Anterior cingulate cortex (tissue), 58 donors: ENCODE results near the gene FOXK1.
A peak's percentile ranks its signal among the peaks of the same experiment; 100 is the strongest.
"Not testable (repeated sequence)": the region's sequence is repeated elsewhere in the genome, so short reads cannot be mapped to it uniquely, and the experiment has no call there.

Experiments
- DNase-seq, 58 donors: peaks; one replicate each; lab custom pipeline; 2025; lab: John Stamatoyannopoulos, UW

The FOXK1 gene

DNA sequence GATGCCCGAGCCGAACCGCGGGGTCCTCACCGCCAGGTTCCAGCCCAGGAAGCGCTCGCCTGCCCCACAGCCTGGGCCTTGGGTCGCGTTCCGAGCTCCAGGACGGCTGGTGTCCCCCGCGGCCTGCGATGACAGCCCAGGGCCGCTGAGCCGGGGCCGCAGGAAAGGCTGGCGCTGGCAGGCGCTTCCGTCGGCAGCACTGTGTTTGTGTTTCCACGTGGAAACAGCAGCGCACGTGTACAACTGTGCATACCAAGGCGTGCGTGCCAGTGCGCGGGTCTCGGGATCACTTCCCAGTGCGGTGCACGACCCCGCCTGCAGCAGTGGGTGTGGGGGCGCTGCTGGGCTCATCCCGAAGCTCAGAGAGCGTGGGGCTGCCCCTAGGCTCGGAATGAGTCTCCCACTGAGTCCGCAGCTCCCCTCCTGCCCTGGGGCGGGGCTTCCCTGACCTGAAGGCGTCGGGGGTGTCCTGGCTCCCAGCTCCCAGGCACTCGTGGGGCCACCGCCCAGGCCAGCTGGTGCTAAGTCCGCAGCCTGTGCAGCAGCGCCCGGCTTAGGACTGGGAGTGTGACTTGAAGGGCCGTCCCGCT, 110.5 kb downstream of the FOXK1 start:
- peak in 7 of 58 donors; percentile 18 to 54 (median 29) for DNase-seq

DNA sequence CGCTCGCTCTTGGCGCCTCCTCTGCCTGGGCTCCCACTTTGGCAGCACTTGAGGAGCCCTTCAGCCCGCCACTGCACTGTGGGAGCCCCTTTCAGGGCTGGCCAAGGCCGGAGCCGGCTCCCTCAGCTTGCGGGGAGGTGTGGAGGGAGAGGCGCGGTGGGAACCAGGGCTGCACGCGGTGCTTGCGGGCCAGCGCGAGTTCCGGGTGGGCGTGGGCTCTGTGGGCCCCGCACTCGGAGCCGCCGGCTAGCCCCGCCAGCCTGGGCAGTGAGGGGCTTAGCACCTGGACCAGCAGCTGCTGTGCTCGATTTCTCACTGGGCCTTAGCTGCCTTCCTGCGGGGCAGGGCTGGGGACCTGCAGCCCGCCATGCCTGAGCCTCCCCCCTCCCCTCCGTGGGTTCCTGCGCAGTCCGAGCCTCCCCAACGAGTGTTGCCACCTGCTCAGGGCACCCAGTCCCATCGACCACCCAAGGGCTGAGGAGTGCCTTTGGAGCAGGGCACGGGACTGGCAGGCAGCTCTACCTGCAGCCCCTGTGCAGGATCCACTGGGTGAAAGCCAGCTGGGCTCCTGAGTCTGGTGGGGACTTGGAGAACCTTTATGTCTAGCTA, 111.4 kb downstream of the FOXK1 start:
- DNase-seq: peak in 2 of 58 donors; percentile 27 to 46

DNA sequence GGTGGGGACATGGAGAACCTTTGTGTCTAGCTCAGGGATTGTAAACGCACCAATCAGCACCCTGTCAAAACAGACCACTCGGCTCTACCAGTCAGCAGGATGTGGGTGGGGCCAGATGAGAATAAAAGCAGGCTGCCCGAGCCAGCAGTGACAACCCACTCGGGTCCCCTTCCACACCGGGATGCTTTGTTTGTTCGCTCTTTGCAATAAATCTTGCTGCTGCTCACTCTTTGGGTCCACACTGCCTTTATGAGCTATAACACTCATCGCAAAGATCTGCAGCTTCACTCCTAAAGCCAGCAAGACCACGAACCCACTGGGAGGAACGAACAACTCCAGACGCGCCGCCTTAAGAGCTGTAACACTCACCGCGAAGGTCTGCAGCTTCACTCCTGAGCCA, 112.1 kb downstream of the FOXK1 start:
- DNase-seq: not testable (repeated sequence)

DNA sequence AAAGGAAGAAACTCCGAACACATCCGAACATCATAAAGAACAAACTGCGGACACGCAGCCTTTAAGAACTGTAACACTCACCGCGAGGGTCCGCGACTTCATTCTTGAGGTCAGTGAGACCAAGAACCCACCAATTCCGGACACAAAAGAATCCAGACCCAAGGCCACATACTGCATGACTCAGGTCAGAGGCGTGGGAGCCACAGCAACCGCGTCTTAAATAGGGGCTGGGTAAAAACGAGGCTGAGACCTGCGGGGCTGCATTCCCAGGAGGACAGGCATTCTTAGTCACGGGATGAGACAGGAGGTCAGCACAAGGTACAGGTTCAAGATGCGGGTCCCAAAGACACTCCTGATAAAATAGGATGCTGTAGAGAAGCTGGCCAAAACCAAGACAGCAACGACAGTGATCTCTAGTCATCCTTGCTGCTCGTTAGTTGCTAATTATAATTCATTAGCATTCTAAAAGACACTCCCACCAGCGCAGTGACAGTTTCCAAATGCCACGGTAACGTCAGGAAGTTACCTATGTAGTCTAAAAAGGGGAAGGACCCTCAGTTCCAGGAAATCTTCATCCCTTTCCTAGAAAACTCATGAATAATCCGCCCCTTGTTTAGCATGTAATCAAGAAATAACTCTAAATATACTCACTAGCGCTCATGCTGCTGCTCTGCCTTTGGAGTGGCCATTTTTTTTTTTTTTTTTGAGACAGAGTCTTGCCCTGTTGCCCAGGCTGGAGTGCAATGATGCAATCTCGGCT, 112.7 kb downstream of the FOXK1 start:
- no peak for DNase-seq

DNA sequence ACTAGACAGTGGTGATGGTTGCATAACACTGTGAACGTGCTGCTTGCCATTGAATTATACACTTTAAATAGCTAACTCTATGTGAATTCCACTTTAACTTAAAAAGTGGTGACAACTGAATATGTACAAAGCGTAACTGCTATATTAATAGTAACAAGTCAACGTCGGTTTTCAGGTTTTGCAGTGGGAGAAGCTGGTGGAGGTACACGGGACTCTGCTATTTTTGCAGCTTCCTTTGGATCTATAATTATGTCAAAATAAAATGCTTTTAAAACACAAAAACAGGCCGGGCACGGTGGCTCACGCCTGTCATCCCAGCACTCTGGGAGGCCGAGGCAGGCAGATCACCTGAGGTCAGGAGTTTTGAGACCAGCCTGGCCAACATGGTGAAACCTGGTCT, 114.4 kb downstream of the FOXK1 start:
- DNase-seq: no peak

DNA sequence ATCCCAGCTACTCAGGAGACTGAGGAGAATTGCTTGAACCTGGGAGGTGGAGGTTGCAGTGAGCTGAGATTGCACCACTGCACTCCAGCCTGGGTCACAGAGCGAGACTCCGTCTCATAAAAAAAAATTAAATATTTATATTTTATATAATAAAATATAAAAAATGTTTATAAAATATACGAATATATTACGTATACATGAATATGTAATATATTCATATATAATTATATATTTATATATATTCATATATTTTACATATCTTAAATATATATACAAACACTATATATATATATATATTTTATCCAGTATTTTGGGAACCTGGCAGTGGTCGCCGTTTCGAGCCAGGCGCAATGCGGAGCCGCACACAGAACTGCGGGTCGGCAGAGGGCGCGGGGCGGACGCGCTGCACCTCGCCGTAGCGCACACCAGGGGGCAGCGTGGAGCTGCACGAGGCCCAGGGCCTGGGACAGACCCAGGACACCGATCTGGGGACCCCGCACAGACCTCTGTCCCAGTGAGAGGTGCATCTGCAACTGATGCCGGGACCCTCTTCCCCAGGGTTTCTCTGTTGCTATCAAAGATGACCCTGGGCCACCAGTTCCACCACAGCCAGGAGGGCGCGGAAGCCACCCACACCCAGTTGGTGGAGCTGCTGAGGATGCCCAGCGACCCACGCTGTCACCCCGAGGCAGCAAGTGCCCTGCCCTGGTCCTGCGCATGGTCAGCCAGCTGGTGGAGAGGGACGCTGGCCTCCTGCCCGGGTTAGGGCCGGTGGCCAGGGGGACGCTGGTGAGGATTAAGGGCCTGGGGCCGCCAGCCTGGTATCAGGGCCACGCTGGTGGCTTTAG, 116.0 kb downstream of the FOXK1 start:
- peak in 27 of 58 donors; percentile 3 to 56 (median 25) for DNase-seq

DNA sequence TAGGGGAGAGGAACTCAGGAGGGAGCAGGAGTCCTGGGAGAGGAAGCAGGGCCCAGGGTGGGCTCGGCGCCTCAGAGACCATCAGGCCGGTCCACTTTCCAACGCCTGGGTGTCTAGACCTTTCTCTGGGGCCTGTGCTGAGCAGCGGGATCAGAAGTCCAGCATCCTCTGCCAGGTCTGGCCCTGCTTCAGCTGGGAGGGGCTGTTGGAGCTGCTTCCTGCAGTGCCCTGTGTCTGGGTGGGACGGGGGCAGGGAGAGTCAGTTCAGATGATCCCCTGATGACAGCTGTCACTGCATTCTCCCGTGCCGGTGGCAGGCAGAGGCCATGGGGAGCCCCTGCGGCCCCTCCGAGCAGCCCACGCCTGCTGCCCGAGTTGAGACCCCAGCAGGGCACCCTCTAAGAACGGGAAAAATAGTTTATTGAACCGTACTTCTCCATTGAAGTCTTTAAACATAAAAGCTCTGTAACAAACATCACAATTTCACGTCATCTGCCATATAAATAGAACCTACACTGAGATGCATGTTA, 116.7 kb downstream of the FOXK1 start:
- DNase-seq: peak in 1 of 58 donors; percentile 11

DNA sequence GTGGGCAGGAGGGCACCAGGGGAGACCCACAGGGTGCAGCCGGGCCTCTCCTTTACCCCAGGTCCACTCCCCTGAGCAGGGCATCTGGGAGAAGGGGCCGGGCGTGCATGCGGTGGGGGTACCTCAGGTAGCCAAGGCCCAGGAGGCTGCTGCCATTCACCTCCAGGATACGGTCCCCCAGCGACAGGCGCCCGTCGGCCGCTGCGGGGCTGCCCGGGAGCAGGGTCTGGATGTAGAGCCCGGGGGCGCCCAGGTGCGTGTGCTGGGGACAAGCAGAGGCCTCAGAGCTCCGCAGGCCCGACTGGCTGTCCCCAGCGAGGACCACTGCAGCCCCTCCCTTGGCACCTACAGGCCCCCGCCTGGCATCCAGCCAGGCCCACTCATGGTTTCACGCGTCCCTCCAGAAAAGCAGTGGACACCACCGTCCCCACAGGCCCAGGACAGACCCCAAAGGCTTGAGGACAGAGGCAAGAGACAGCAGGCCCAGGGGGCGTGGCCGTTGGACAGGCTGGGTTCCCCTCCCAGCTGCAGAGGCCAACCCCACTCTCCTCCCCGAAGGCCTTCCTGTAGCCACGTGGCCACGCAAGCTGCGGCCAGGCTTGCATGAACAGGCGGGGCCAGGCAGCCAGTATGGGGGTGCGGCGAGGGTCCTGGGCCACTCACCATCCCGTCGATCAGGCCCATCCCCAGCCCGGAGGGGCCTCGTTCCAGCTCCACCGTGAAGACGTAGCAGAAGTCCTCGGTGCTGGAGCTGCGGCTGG, 117.6 kb downstream of the FOXK1 start:
- no peak for DNase-seq

DNA sequence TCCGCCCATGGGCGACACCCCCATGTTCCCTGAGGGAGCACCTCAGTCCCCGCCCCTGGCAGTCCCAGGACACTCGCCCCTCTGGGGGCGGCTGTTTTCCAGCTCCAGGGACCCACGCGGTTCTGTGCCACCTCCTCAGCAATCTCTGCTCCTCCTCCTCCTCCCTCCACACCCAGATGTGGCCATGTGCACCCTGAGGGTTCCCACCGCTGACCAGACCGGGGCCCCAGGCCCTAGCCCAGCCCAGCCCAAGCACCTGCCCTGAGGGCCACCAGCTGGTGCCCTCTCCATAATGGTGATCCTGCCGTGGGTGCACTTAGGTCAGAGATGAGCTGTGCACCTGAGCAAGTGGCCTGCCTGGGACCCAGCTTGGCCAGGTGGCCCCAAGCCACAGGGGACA, 118.4 kb downstream of the FOXK1 start:
- DNase-seq: no peak

DNA sequence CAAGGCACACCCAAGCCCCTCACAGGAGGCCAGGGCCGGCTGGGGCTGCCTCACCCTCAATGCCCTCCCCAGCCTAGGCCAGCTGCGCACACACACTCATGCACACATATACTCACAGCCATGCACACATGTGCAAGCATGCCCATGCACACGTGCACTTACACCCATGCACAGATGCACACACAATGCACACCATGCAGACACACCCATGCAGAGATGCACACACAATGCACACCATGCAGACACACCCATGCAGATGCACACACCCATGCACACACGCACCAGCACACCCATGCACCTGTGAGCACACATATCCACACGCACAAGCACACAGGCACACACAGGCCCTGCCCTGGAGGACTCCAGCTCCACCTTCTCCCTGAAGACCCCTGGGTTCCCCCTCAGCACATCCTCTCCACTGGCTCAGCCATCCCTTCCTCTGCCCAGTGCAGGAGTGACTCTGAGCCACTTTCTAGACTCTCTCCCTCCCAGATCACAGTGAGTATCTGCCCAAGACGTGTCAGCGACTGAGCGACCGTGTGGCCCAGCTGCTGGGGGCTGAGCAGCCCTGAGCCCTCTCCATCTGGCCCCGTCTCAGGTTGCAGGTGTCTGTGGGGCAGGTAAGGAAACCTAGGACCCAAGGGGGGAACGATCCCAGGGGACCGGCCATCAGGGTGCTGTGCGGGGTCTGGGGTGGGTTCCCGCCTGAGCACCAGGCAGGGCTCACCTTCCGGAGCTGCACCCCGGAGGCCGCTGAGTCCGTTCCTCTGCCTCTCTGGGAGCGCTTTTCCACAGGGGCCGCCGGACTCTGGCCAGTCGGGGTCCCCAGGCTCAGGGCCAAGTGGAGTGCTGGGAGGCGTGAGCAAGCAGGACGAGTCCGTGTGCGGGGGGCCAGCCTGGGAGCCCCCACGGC, 119.1 kb downstream of the FOXK1 start:
- no peak for DNase-seq

DNA sequence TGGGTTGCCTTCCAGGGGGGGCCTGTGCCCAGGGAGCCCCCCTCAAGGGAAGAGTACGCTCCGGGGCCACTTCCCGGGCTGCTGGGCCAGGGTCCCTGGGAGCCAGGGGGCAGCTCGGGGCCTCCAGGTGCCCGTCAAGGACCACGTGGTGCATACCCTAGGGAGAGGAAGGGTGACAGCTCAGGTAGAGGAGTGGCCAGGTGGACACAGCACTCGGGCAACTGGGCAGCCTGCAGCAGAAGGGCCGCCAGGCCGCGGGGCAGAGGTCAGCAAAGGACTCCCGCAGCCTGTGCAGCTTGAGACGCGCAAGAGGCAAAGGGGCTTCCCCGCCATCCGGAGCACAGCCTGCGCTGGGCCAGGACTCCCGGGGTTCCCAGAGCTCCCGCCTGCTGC, 119.7 kb downstream of the FOXK1 start:
- DNase-seq: no peak

DNA sequence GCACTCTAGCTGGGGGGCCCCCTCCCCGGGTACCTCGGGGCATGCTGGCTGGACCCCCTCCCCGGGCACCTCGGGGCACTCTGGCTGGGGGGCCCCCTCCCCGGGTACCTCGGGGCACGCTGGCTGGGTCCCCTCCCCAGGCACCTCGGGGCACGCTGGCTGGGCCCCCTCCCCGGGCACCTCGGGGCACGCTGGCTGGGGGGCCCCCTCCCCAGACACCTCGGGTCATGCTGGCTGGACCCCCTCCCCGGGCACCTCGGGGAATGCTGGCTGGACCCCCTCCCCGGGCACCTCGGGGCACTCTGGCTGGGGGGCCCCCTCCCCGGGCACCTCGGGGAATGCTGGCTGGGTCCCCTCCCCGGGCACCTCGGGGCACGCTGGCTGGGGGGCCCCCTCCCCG, 120.5 kb downstream of the FOXK1 start:
- not testable (repeated sequence) for DNase-seq

DNA sequence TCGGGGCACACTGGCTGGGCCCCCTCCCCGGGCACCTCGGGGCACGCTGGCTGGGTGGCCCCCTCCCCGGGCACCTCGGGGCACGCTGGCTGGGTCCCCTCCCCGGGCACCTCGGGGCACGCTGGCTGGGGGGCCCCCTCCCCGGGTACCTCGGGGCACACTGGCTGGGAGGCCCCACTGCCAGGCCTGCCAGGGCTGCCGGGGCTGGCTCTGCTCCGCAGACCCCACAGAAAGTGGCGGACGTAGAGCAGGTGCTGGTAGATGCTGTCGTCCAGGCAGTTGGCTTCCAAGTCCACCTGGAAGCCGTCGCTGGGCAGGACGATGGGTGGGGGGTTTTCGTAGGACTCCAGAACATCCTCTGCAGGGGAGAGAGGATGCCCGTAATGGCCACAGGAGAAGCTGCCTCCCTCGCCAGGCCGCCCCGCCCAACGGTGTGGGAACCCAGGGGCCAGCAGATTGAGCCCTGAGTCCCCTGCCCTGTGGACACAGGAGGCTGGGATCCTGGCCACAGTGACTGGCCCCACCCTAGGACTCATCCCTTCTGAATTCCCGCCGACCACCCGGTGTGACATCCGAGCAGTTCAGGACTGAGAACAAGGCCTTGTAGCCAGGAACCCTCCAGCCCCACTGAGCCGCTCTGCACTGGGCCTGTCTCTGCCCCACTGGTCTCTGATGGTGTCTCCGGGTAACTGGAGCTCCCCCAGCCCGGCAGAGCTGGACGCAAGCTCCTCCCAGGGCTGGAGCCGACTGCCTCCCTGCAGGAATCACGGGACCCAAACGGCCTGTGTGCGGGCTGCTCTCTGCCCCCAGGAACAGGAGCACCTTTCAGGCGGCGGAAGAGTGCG, 121.5 kb downstream of the FOXK1 start:
- DNase-seq: no peak

DNA sequence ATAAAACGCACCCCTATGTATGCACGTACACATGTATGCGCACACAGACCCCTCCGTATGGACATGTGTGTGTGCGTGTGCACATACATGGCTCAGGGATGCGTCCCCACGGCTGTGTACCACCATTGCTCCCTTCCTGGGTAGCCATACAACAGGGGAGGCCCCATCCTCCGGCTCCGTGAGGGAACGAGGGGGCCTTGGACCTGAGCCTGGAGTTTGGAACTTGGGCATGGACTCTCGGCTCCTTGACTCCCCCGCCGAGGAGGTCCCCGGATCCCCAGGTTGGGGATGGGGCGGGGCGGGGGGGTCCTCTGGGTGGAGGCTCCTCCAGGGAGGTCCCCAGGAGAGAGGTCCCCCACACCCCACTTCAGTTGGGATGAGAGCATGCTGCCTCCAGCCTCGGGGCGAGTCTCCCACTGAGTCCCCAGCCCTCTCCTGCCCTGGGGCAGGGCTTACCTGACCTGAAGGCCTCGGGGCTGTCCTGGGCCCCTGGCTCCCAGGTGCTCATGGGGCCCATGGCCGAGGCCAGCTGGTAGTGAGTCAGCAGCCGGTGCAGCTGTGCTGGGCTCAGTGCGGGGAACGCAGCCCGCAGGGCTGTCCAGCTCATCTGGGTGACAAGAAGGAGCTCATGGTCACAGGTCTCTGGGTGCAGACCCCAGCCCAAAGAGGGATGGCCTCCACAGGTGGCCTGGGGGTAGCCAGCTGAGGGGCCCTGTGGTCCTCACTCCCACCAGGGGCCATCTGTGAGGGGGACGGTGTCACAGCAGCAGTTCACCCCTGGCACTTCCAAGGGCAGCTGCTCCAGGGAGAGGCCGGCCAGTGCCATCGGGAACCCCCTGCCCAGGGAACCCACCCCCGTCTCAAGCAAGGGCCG, 123.3 kb downstream of the FOXK1 start:
- DNase-seq: no peak

DNA sequence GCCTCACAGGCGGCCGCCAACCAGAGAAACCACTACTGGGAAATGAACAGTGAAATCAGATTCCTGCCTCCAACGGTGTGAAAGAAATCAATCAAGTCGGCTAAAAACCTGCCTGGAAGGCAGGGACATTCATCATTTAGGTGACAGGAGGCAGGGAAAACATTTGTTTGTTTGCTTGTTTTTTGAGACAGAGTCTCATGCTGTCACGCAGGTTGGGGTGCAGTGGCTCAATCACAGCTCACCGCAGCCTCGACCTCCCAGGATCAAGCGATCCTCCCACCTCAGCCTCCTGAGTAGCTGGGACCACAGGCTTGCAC, 123.8 kb downstream of the FOXK1 start:
- DNase-seq: no peak

DNA sequence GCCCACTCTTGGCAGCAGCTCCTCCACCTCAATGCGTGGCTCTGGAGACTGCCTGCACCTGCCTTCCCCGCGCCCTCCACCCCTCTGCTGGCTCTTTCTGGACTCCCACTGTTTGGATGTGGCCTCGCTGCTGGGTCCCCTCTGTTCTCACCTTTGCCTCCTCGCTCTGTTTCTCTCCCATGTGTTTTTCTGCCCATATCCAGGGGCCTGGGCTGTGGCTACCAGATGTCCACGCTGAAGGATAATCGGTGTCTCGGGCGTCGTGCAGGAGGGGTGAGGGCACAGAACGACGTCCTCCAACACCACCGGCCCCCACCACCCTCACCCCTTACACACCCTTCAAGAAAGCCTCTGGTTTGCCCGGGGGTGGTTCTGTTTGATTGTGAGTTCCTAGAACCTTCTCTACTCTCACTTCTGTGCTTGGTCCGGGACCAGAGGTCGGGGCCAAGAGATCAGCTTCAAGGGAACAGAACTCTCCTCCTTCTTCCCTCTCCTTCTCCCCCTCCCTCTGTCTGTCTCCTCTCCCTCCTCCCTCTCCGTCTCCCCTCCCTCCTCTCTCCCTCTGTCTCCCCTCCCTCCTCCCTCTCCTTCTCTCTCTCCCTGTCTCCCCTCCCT, 125.0 kb downstream of the FOXK1 start:
- DNase-seq: no peak

DNA sequence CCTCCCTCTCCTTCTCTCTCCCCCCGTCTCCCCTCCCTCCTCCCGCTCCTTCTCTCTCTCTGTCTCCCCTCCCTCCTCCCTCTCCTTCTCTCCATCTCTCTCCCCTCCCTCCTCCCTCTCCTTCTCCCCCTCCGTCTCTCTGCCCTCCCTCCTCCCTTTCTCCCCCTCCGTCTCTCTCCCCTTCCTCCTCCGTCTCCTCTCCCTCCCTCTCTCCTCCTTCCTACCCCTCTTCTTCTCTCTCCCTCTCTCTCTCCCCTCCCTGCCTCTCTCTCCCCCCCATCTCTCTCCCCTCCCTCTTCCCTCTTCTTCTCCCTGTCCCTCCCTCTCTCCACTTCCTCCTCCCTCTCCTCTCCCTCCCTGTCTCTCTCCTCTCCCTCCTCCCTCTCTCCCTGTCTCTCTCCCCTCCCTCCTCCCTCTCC, 125.5 kb downstream of the FOXK1 start:
- DNase-seq: no peak
